ENCODE results near the gene TMEM54.

Gene TMEM54, protein sequence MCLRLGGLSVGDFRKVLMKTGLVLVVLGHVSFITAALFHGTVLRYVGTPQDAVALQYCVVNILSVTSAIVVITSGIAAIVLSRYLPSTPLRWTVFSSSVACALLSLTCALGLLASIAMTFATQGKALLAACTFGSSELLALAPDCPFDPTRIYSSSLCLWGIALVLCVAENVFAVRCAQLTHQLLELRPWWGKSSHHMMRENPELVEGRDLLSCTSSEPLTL

DNA sequence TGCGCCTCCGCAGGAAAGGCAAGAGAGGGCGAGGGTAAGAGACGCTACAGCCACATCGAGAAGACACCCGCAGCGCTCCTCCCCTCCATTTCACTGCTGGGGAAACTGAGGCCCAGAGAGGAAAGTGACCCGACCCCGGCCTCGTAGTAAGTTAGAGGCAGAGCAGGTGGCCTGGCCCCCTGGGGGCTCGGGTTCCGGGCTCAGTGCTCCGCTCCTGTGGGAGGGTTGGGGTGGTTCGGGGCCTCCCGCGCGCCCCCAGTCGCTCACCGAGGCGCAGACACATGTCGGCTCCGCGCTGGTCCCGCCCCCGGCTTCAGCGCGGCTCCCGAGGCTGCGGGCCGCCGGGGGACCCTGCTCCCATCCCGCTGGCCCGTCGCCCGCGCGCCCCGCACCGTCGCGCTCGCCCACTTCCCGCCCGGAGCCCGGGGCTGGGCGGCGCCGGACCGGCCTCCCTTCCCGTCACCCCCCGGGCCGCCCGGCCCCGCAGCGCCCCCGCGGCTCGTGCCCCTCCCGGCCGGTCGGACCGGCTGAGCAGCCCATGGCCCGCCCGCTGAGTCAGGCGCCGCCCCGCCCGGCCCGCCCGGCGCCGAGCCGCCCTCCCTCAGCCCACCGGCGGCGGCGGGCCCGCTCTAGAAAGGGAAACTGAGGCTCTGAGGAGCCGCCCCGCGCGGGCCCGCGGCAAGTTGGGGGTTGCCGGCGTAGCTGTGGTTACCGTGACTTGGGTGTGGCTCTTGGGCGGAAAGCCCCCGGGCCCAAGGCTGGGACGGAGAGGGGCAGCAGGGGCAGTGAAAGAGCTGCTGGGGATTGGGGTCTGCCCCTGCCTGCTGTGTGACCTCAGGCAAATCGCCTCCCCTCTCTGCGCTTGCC is at the start of gene TMEM54:
Gene TMEM54, minus strand, starts transcription at position 434 of the 867 bp plus-strand sequence. Its CDS starts 151 bp downstream, at position 283.
- no peak for DNase-seq (ENCODE audit: low spot score)

DNA sequence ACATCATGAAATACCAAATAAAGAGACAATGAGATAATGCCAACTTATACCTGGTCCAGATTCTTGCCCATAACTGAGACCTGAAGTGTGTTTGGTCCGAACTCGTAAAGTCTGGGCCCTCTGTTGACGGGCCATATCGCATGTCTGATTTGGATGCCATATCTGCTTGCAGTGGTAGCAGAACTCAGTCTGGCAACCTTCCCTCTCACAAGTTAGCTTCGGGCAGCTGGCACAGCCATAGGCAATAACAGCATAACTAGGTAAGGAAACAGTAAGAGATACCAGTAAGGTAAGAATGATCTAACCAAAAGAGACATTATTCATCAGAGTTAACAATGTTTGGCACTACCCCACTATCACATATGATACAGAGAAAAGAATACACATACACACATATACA is 48.3 kb upstream of the TMEM54 start:
- no peak for DNase-seq (ENCODE audit: low spot score)

DNA sequence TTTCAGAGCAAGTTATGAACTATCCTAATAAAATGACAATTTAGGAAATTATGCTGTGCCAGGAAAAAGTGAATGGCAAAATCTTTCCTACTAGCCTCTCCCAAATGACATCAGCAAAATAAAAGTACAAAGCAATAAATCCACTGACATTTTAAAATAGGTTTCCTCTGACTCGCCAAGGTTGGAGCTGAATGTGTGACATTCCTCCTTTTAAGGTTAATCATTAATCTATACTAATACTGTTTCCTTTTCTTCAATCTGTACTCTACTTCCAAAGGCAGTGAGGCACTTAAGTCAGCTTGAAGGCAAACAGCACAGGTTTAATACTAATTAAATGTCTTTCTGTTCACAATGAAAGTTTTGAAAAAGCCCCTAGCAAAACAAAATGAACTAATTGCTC is 47.7 kb upstream of the TMEM54 start:
- no peak for DNase-seq (ENCODE audit: low spot score)

DNA sequence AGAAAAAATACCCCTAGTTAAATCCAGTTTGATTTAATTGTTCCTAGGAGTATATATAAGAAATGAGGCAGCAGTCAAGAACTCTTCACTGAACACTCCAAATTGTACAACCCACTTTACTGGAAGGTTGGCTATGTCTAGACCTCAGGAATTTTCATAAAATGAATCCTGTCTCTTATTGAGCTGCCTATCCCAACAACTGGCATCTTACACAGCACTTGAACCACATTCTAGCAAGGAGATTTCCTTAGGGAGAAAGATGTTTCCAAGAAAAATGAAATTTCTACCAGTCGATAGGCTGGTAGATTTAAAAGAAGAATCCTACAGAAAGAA is 47.2 kb upstream of the TMEM54 start:
- no peak for DNase-seq (ENCODE audit: low spot score)

DNA sequence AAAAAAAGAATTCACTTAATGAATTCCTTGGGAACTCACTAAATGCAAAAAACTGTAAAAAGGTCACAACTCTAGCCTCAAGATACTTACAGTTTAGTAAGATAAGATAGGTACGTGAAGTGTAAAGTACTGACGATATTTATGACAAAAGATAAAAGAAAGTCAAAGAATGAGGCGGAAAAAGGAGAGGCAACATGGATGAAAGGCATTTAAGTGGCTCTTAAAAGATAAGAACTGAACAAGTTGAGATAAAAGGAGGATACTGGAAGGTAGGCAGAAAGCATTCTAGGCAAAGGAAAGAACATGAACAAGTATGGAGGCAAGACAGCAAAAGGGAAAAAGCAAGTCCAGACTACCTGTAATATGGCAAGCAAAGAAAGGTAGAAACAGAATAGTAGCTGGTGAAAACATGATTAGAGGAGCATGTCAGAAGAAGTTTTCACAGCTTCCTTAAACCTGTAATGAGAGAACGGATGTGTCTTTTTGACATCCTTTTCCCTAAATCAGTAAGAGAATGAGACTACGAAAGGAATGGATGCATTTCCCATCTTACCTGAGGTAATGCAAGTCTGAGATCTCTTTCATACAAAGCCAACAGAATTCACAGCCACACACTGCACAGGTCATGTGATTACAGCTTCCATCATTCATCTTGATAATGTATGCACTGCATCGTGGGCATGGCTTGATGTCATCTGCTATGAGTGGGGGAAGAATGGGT is 46.6 kb upstream of the TMEM54 start:
- no peak for DNase-seq (ENCODE audit: low spot score)

DNA sequence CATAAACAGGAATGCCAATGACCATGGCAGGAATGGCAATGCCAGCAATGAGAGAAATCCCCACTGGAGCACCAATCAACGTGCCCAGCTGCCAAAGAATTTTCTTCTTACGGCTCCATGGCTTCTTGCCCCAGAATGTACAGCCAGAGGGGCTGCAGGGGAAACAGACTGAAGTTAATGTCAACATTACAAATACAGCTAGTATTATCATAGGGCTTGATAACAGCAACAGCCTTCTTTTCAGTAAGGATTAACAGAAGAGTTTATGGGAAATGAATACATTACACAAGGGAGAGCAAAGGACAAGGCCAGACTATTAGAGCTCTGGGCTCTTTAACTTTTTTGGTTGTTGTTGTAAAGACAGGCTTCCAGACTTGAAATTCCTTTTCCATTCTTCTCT is 45.2 kb upstream of the TMEM54 start:
- DNase-seq (ENCODE audit: low spot score), result no peak

DNA sequence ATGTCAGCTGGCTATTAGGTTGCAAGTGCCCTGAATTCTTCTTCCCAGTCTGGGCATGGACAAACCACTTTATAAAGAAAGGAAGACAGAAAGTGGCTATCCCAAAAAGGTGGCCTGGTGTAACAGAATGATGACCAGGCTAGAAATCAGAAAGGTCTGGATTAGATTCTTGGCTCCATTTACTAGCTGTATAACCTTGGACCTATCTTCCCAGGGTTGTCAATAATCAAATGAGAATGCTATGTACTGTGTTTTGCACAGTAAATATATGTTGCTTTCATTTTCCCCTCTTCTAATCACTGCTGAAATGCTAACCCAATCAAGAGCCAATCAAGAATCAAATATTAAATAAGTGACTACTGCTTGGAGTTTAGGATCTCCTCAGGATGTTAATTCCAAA is 43.0 kb upstream of the TMEM54 start:
- DNase-seq (ENCODE audit: low spot score), result no peak

DNA sequence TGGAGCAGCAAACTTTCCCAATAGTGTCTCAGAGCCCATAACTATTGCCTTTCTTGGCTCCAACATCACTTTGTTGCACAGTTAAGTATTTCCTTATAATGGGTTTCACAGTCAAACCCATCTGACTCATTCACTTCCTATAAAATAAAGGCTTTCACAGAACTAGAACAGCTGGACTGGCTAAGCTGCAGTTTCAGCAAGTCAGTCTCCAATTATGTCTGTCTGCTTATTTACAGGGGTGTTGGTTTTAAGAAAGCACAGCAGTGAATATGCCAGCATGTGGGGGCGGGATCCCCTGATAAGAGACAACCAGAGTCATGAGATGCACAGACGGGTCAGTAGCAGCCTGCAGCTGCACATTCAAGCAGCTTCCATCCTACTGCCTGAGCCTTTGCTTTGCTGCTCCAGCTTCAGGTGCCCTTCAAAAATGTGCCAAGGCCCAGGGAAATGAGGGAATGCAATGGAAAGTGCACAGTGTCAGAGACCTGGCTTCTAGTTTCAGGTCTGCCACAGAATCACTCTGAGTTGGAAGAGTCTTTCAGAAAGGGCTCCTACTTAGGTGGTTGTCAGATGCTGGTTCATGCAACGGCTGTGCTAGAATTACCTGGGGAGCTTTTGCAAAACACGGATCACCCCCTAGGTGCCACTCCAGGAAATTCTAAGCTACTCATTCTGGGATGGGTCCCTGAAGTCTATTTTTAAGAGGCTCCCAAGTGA is 38.6 kb upstream of the TMEM54 start:
- no peak for DNase-seq (ENCODE audit: low spot score)

DNA sequence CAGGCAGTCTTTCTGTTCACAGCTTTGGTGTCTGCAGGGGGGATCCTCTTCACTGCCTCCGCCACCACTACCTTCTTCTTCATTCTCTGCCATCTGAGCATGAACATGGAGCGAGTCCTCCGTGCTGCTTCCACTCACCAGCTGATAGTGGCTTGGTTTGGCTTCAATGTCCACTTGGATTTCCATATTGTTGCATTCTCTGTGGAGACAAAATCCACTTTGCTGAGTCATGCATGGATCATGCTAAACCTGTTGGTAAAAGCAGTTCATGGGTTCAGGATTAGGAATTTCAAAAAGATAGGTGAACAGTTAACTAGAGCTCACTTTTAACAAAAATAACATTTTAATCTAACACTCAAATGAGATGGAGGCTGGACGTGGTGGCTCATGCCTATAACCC is 35.9 kb upstream of the TMEM54 start:
- no peak for DNase-seq (ENCODE audit: low spot score)

DNA sequence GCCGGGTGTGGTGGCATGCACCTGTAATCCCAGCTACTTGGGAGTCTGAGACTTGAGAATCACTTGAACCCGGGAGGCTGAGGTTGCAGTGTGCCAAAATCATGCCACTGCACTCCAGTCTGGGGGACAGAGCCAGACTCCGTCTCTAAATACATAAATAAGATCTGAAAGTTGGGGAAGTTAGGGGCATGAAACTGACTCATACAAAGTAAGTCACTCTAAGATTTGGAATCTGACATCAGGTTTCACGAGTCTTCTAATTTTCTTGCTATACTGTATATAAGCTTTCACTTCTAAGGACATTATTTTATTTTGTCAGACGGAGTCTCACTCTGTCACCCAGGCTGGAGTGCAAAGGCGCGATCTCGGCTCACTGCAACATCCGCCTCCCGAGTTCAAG is 33.3 kb upstream of the TMEM54 start:
- DNase-seq (ENCODE audit: low spot score), result no peak

DNA sequence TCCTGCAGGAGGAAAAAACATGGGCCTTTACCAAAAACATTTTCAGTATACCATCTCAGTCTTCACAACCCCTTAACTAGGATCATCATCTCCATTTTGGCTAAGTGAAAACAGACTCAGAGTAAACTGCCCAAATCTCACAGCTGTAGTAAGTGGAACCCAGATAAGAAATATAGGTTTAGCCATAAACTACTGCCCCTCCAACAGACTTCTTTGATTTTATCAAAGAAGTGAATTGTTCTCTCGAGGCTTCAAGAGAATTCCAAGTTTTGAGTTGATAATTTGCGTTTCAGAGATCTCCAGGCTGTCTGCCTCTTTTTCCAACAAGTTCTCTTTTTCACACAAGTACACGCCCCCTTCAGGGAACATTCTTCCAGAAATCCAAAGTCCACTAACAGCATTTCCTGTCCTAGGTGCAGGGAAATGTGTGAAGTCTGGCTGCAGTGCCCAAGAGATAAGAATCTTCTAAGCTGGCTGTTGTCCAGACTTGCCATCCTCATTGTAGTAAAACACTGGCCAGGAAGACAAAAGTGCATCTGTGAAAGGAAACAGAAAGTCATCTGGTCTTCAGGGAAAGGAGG is 32.6 kb upstream of the TMEM54 start:
- DNase-seq (ENCODE audit: low spot score), result no peak

DNA sequence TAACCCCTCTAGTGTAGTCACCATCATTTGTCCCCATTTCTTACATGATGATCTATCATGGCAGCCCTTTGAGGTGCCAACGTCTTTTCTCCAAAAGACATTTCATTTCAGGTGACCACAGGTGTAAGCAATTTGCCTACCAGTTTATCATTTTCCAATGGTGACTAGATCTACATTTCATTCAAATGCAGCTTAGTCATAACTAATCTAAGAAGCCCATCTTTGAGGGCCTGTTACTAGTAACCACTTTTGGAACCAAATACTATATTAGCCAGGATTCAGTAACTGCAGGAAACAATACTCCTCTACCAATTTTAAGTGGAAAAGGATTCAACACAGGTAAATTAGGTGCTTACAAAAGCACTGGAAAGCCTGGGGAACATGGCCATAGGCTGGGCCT is 30.6 kb upstream of the TMEM54 start:
- DNase-seq (ENCODE audit: low spot score), result no peak

DNA sequence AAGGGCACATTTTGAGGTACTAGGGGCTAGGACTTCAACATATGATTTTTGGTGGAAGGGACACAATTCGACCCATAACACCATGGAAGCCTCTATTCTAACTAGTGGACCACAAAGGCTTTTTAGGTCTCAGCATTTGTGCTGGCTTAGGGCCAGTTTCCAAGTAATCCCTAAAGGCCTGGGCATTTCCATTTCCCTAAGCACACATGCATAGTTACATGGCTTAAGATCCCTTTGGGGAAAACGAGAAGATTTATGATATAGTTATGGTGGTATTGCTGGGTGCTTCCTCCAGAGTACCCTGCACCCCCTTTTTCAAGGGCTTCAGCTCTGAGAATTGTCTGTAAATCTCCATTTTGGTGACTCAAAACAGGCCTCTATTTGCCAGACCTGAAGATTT is 28.2 kb upstream of the TMEM54 start:
- DNase-seq (ENCODE audit: low spot score), result no peak

DNA sequence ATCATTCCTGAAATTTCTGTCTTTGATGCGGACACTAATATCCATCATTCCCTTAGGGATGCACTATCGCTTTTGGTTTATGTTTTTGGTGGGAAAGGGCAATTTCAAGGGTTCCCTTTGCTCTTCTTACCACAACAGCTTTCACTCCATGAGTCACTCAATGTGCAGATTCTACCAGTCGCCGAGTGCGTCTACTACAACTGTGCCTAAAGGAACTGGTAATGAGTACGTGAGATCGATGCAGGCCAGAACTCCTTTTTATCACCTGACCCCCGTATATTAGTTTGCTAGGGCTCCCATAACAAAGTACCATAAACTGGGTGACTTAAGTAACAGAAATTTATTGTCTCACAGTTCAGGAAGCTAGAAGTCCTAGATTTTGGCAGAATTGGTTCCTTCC is 27.5 kb upstream of the TMEM54 start:
- DNase-seq (ENCODE audit: low spot score), result no peak

DNA sequence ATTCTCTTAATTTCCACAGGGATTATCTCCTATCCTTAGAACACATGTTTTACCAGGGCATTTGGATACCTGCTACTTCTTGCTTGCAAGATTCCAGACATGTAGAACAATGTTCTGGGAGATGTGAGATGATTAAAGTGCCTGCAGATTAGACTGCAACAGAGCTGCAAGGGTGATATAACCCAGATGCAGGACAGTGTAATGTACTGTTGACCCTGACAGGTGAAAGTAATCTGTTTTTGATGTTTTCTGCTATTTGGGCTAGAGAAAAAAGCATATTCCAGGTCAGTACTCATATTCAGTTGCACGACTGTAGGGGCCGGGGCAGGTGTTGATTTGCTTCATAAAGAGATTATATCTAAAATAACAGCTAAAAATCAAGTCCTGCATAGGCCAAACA is 27.1 kb upstream of the TMEM54 start:
- DNase-seq (ENCODE audit: low spot score), result no peak

DNA sequence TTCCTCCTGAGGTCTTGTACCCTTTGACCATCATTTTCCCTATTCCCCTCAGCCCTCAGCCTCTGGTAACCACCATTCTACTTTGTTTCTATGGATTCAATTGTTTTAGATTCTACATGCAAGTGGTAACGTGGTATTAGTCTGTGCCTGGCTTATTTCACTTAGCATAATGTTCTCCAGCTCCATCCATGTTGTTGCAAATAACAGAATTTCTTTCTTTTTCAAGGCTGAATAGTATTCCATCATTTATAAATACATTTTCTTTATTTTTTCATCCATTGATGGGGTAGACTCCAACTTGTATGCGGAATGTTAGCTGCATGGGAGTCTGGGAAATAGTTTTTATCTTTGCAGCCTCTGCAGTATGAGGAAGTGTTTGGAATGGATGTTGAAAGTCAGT is 26.3 kb upstream of the TMEM54 start:
- no peak for DNase-seq (ENCODE audit: low spot score)

DNA sequence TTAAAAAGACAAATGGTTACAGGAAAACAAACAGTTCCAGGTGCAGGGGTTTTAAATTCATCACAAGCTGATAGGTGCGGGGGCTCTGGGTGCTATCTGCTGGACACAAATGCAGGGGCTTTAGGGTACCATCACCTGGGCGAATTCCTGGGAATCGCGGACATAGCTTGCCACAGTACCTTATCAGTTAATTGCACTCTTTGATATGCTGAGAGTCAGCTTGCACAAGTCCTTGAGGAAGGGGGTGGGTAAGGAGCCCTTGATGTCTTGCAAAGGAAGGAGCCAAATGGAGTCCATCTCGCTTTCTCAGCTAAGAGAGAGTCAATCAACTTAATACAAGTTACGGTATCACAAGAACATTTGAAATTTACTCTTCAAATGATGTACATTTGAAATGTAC is 25.4 kb upstream of the TMEM54 start:
- DNase-seq (ENCODE audit: low spot score), result no peak

DNA sequence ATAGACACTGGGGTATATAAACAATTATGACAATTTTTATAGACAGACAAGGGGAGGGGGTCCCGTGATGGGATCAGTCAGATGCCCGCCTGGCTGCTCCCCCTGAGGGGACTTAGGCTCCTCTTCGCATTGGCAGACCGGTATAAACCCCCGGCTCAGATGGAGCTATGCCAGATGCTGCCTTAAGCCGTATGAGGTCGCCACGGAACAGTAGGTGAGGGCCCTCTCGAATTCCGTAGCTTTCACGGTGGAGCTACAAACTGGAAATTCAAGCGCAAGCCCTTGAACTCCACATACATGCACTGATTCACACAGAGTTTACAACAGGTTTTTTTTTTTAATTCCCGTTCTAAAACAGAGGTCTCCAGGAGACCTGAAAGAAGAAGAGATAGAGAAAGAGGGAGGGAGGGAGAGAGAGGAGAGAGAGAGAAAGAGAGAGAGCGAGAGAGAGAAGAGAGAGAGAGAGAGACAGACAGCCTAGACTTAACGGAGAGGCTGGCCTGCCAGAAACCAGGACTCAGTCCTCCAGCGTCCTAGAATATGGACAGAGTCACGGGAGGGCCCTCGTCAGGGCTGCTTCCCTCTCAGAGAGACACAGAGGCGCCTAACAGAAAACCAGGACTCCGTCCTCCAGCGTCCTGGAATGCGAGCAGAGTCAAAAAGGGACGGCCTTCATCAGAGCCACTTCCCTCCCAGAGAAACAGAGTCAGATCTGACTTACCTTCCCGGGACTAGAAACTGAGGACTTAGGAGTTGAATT is 24.4 kb upstream of the TMEM54 start:
- no peak for DNase-seq (ENCODE audit: low spot score)

DNA sequence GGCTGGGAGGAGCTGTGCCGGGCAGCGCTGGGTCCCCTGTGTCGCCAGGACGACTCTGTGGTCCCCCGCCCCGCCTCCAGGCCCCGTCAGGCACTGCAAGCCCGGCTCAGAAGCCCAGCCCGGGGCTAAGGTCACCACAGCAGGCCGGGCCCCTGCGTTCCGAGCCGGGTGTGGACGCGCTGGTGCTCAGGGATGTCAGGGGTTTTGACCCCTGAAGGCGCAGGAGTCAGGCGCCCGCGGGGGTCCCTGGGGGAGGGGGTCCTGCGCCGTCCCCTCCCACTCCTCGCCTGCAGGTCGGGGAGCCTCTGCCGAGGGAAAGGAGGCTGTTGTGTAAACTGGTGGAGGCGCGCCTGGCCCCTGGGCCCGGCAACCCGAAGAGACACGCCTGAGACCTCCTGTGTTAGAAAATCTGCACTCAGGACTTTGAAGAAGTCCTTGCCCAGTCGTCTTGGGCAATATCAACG is 23.7 kb upstream of the TMEM54 start:
- DNase-seq (ENCODE audit: low spot score), result no peak

DNA sequence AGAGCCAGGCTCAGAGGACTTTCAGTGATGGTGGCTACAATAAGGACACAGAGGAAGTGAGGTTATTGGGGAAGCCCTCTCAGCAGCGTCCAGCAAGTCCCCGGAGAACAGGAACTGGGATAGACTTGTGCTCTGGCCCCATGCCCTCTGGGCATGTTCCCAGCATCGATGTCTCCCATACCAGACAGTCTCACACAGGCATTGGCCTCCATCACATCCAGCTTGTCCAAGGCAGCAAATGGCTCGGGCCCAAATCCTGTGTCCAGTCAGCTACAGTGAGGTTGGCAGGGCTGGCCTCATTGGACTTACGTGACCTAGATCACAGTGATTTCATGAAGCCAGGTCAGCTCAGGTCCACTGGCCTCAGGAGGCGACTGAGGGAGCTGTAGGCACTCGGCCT is 19.6 kb upstream of the TMEM54 start:
- DNase-seq (ENCODE audit: low spot score), result no peak
